Gastrocnemius medialis (tissue), 4 donors: Measurements from ENCODE around the gene ELF3. TPM values are rescaled to one million over a fixed set of nuclear protein-coding genes. Genes with fewer than 3 reads are reported as not detected.

Experiments used
- ATAC-seq, 2 donors: fragments of 150-250 bp; one replicate each; pipeline ENCODE4 v1.9.1; 2016
- DNase-seq, 2 donors: peaks; one replicate each; pipeline ENCODE4 v3.0.0-alpha.2; 2019
- H3K27ac ChIP-seq, 4 donors: fragments of 200-600 bp; sonication (generic); 1 replicate in 1 of 4; 2 replicates in 3 of 4; pipeline ENCODE4 v1.5.1; 2016 to 2018; ENCODE audit warnings: mild to moderate bottlenecking in 2 of 4, moderate library complexity in 1 of 4
- H3K27me3 ChIP-seq, 3 donors: fragments of 200-600 bp; sonication (generic) in 2 of 3; 1 replicate in 1 of 3; 2 replicates in 2 of 3; pipeline versions ENCODE4 v1.5.1 to v1.6.0; 2016 to 2019; ENCODE audit warnings: mild to moderate bottlenecking in 1 of 3, moderate library complexity in 1 of 3
- H3K36me3 ChIP-seq, 2 donors: fragments of 200-600 bp; sonication (generic) in 1 of 2; one replicate each; pipeline ENCODE4 v1.5.1; 2017 to 2018
- H3K4me1 ChIP-seq, 2 donors: fragments of 200-600 bp; sonication (generic) in 1 of 2; one replicate each; pipeline ENCODE4 v1.5.1; 2016 to 2017; ENCODE audit warnings: mild to moderate bottlenecking in 2 of 2
- H3K4me3 ChIP-seq, 4 donors: fragments of 200-600 bp; sonication (generic) in 3 of 4; 1 replicate in 1 of 4; 2 replicates in 3 of 4; pipeline ENCODE4 v1.5.1; 2016 to 2019; ENCODE audit warnings: mild to moderate bottlenecking in 2 of 4
- H3K9me3 ChIP-seq, 3 donors: fragments of 200-600 bp; sonication (generic) in 2 of 3; 1 replicate in 1 of 3; 2 replicates in 2 of 3; pipeline ENCODE4 v1.5.1; 2016 to 2019
- POLR2A ChIP-seq, 2 donors: fragments of 450-650 bp; IDR thresholded peaks; one replicate each; pipeline ENCODE4 v1.6.1; 2017; ENCODE audit warnings: antibody characterized with exemption in 2 of 2, mild to moderate bottlenecking in 2 of 2, moderate library complexity in 2 of 2
- in situ Hi-C, 4 donors: fragments of 200-750 bp; cut with MboI; loops; one replicate each; pipeline versions ENCODE4 v1.15.0 to v1.8.0; 2017; ENCODE audit warnings: low sequenced_read_pairs in 4 of 4
- intact Hi-C: fragments of 100-400 bp; cut with DNase I; formaldehyde crosslinking; loops from one replicate; pipeline ENCODE4 v1.15.1; 2023; ENCODE audit warnings: low total_unique reads
- total RNA-seq, 4 donors: library from RNA; depleted of rRNA; stranded (reverse); fragments of >200 nt; gene quantifications; one replicate each; pipeline versions ENCODE4 v1.1.0 to v1.2.3, GENCODE V29; 2016
- TF ChIP-seq, protein P1 (sequence below), 5 experiments: fragments of 450-650 bp in 3 of 5; fragments of 200-600 bp in 2 of 5; sonication (generic) in 2 of 5; IDR thresholded peaks in 4 of 5; conservative IDR thresholded peaks in 1 of 5; 1 replicate in 4 of 5; 2 replicates in 1 of 5; pipeline ENCODE4 v1.5.1; 2016 to 2019; ENCODE audit warnings: antibody characterized with exemption in 5 of 5, mild to moderate bottlenecking in 3 of 5, moderate library complexity in 3 of 5

Gene ELF3
- total RNA-seq, 4 donors from 2014 or later, result 0.10 to 3.8 (median 0.73) TPM; not detected in 1

DNA sequence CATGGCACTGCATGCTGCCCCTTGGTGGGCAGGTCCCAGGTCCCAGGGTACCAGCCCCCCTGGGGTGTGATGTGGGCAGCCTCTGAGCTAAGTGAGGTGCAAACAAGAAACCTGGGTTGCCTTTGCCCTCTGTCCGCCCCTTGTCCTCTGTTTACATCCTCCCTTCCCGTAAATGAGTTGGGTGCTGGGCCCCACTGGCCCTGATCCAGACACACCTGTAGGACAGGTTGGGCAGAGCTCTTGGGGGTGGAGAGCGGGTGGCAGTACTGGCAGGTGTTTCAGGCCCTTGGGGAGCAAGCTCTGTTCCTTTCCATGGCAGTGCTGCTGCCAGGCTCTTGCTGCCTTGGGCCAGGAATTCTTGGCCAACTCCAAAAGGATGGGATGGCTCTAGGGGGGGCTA lies 35.8 kb downstream of the ELF3 start:
- no peaks in the 10 kb centered on the region for H3K9me3 ChIP-seq
- in situ Hi-C loops (no loop called here), intact Hi-C loops (no loop called here)
- no peaks in the 10 kb centered on the region for H3K4me1 ChIP-seq
- no peak for TF ChIP-seq POLR2A (IDR thresholded peaks at IDR 0.05)
- TF ChIP-seq, protein P1, sequence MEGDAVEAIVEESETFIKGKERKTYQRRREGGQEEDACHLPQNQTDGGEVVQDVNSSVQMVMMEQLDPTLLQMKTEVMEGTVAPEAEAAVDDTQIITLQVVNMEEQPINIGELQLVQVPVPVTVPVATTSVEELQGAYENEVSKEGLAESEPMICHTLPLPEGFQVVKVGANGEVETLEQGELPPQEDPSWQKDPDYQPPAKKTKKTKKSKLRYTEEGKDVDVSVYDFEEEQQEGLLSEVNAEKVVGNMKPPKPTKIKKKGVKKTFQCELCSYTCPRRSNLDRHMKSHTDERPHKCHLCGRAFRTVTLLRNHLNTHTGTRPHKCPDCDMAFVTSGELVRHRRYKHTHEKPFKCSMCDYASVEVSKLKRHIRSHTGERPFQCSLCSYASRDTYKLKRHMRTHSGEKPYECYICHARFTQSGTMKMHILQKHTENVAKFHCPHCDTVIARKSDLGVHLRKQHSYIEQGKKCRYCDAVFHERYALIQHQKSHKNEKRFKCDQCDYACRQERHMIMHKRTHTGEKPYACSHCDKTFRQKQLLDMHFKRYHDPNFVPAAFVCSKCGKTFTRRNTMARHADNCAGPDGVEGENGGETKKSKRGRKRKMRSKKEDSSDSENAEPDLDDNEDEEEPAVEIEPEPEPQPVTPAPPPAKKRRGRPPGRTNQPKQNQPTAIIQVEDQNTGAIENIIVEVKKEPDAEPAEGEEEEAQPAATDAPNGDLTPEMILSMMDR (IDR thresholded peaks at IDR 0.05 in 4 of 5, conservative IDR thresholded peaks at IDR 0.05 in 1 of 5), result no peak
- DNase-seq (no peak), ATAC-seq (no peak)
- H3K36me3 ChIP-seq, result no peaks in the 10 kb centered on the region
- H3K27me3 ChIP-seq, result no peaks in the 10 kb centered on the region
- H3K27ac ChIP-seq, result no peak overlapping the region
- no peak overlapping the region for H3K4me3 ChIP-seq

GRCh38 chr1:202046748-202047708 lies 36.6 kb downstream of the ELF3 start:
- no peaks in the 10 kb centered on the region for H3K4me1 ChIP-seq
- TF ChIP-seq POLR2A (IDR thresholded peaks at IDR 0.05), result no peak
- TF ChIP-seq, protein P1 (IDR thresholded peaks at IDR 0.05 in 4 of 5, conservative IDR thresholded peaks at IDR 0.05 in 1 of 5), result no peak
- no peaks in the 10 kb centered on the region for H3K27me3 ChIP-seq
- ATAC-seq (no peak), DNase-seq (no peak)
- H3K36me3 ChIP-seq, result no peaks in the 10 kb centered on the region
- no peaks in the 10 kb centered on the region for H3K9me3 ChIP-seq
- no peak overlapping the region for H3K4me3 ChIP-seq
- no peak overlapping the region for H3K27ac ChIP-seq
- in situ Hi-C loops (no loop called here), intact Hi-C loops (no loop called here)

DNA sequence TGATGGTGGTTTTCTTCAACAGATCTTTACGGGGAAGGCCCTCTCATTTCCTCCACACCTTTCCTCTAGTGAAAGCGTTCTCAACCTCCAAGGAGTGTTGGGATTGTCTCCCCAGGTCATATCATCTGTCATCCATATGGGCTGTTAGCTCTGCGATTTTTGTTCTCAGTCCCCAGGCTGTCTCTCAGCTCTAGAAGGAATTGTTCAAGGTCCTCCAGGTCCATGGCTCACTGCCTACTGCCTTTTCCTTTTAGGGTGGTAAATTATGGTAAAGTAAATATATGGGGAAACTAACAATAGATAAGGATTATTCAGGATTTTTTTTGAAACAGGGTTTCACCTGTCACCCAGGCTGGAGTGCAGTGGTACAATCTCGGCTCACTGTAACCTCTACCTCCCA lies 37.6 kb downstream of the ELF3 start:
- TF ChIP-seq, protein P1 (IDR thresholded peaks at IDR 0.05 in 4 of 5, conservative IDR thresholded peaks at IDR 0.05 in 1 of 5), result no peak
- no peak for TF ChIP-seq POLR2A (IDR thresholded peaks at IDR 0.05)
- H3K4me1 ChIP-seq, result no peaks in the 10 kb centered on the region
- H3K27ac ChIP-seq, result no peak overlapping the region
- intact Hi-C loops (no loop called here), in situ Hi-C loops (no loop called here)
- H3K4me3 ChIP-seq, result no peak overlapping the region
- DNase-seq (no peak), ATAC-seq (no peak)
- H3K9me3 ChIP-seq, result no peaks in the 10 kb centered on the region
- no peaks in the 10 kb centered on the region for H3K27me3 ChIP-seq
- H3K36me3 ChIP-seq, result no peaks in the 10 kb centered on the region

- intact Hi-C loops, result no loop called here
- in situ Hi-C loops, result no loop called here
- H3K4me1 ChIP-seq, result no peaks in the 10 kb centered on the region
- DNase-seq (no peak), ATAC-seq (no peak)
- H3K36me3 ChIP-seq, result no peaks in the 10 kb centered on the region
- TF ChIP-seq, protein P1 (IDR thresholded peaks at IDR 0.05 in 4 of 5, conservative IDR thresholded peaks at IDR 0.05 in 1 of 5), result no peak
- TF ChIP-seq POLR2A (IDR thresholded peaks at IDR 0.05), result no peak
- H3K4me3 ChIP-seq, result no peak overlapping the region
- H3K27ac ChIP-seq, result no peak overlapping the region
- H3K9me3 ChIP-seq, result no peaks in the 10 kb centered on the region
- no peaks in the 10 kb centered on the region for H3K27me3 ChIP-seq
Measured at GRCh38 chr1:202049129-202049528, 38.7 kb downstream of the ELF3 start.
